SU-DHL-6 (cell line): ENCODE data around the gene GRIN2A.

Source experiments
- H2AFZ ChIP-seq: fragments of 200-600 bp; sonication (generic); 2 replicates; pipeline ENCODE4 v1.6.1; 2014; ENCODE audit warnings: low read depth, mild to moderate bottlenecking, moderate library complexity, mixed read lengths, antibody characterized with exemption, low read length; ENCODE audit not compliant: severe bottlenecking
- H3F3A ChIP-seq: fragments of 200-600 bp; shearing (Covaris generic); 2 replicates; pipeline ENCODE4 v1.6.0; 2016; ENCODE audit warnings: antibody characterized with exemption, mild to moderate bottlenecking; ENCODE audit not compliant: insufficient read depth
- H3K27ac ChIP-seq: fragments of 200-600 bp; sonication (generic); 2 replicates; pipeline ENCODE4 v1.5.1; 2016; ENCODE audit warnings: low read depth, mild to moderate bottlenecking, low read length, moderate library complexity, mixed read lengths
- H3K27me3 ChIP-seq: fragments of 200-600 bp; sonication (generic), shearing (Covaris generic); 2 replicates; pipeline ENCODE4 v1.6.0; 2014; ENCODE audit warnings: mild to moderate bottlenecking, low read length
- H3K36me3 ChIP-seq: fragments of 200-600 bp; sonication (generic); 2 replicates; pipeline ENCODE4 v1.6.1; 2014; ENCODE audit warnings: mild to moderate bottlenecking, low read length, mixed read lengths
- H3K4me2 ChIP-seq: fragments of 300-600, 200-600 bp; shearing (Covaris generic), sonication (generic); 2 replicates; pipeline ENCODE4 v1.6.0; 2014; ENCODE audit warnings: low read length, low read depth, mild to moderate bottlenecking; ENCODE audit not compliant: poor library complexity, severe bottlenecking
- H3K4me3 ChIP-seq: fragments of 200-600 bp; sonication (generic); 2 replicates; pipeline ENCODE4 v1.5.1; 2014; ENCODE audit warnings: antibody characterized with exemption, low read length, mild to moderate bottlenecking, mixed read lengths; ENCODE audit not compliant: insufficient read depth, poor library complexity, severe bottlenecking
- H3K79me2 ChIP-seq: fragments of 200-600 bp; sonication (generic); 2 replicates; pipeline ENCODE4 v1.6.1; 2014; ENCODE audit warnings: mild to moderate bottlenecking, low read length, moderate library complexity; ENCODE audit not compliant: insufficient read depth
- H3K9ac ChIP-seq: fragments of 200-600 bp; sonication (generic); 2 replicates; pipeline ENCODE4 v1.7.0; 2014; ENCODE audit warnings: mild to moderate bottlenecking, low read length
- H3K9me2 ChIP-seq: fragments of 200-600 bp; sonication (generic); replicated peaks from 2 replicates; pipeline ENCODE4 v1.6.1; 2014; ENCODE audit warnings: low read length; ENCODE audit not compliant: insufficient read depth
- H3K9me3 ChIP-seq: fragments of 200-600 bp; sonication (generic); 2 replicates; pipeline ENCODE4 v1.6.1; 2014; ENCODE audit warnings: low read length, mixed read lengths; ENCODE audit not compliant: insufficient read depth
- H4K20me1 ChIP-seq: fragments of 200-600 bp; sonication (generic); 2 replicates; pipeline ENCODE4 v1.6.1; 2014; ENCODE audit warnings: low read depth, mild to moderate bottlenecking, antibody characterized with exemption, low read length, moderate library complexity, mixed read lengths
- CTCF ChIP-seq: fragments of 200-600 bp; sonication (generic); IDR thresholded peaks from one replicate; pipeline ENCODE4 v1.5.1; 2017; ENCODE audit warnings: antibody characterized with exemption, mild to moderate bottlenecking, low read length, moderate library complexity; ENCODE audit not compliant: insufficient read depth, poor library complexity, severe bottlenecking
- EZH2phosphoT487 ChIP-seq: fragments of 200-600 bp; sonication (generic), shearing (Covaris generic); conservative IDR thresholded peaks from 2 replicates; pipeline ENCODE4 v1.6.1; 2018; ENCODE audit warnings: mild to moderate bottlenecking, antibody characterized with exemption, low read length, moderate library complexity, mixed read lengths

Gene GRIN2A

DNA sequence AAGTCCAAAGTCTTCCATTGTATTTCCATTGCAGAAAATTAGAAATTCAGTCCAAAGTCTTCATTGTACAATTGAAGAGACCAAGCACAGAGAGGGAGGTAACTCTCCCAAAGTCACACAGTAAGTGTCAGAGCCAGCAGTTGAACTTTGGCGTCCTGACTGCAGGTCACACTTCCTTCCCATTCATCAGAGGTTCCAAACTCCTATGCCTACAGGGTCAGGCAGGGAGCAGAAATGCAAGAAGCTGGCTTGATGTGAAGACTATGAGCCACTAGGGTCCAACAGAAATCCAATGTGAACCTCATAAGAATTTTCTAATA is 44.7 kb upstream of the GRIN2A start:
- no peak for TF ChIP-seq EZH2phosphoT487
- no peak for TF ChIP-seq CTCF
- Histone ChIP-seq H3F3A (no peaks in the 10 kb centered on the region), H3K9me3 (no peaks in the 10 kb centered on the region), H3K27ac (no peak overlapping the region), H3K36me3 (no peaks in the 10 kb centered on the region), H3K4me2 (no peak overlapping the region), H3K9ac (no peak overlapping the region), H2AFZ (no peak overlapping the region), H4K20me1 (no peaks in the 10 kb centered on the region), H3K27me3 (no peaks in the 10 kb centered on the region), H3K9me2 (no peaks in the 10 kb centered on the region), H3K79me2 (no peaks in the 10 kb centered on the region), H3K4me3 (no peak overlapping the region)

GRCh38 chr16:10226141-10226986 is 44.1 kb upstream of the GRIN2A start:
- Histone ChIP-seq H3K9me3 (no peaks in the 10 kb centered on the region), H3K36me3 (no peaks in the 10 kb centered on the region), H3K27ac (no peak overlapping the region), H3F3A (no peaks in the 10 kb centered on the region), H3K27me3 (no peaks in the 10 kb centered on the region), H3K4me3 (no peak overlapping the region), H4K20me1 (no peaks in the 10 kb centered on the region), H3K9ac (no peak overlapping the region), H3K9me2 (no peaks in the 10 kb centered on the region), H3K79me2 (no peaks in the 10 kb centered on the region), H2AFZ (no peak overlapping the region), H3K4me2 (no peak overlapping the region)
- no peak for TF ChIP-seq CTCF
- no peak for TF ChIP-seq EZH2phosphoT487

- no peak overlapping the region for H3K9ac ChIP-seq
- no peaks in the 10 kb centered on the region for H3F3A ChIP-seq
- no peak overlapping the region for H3K27ac ChIP-seq
- H3K9me3 ChIP-seq, result no peaks in the 10 kb centered on the region
- H4K20me1 ChIP-seq, result no peaks in the 10 kb centered on the region
- TF ChIP-seq EZH2phosphoT487 (no peak), CTCF (no peak)
- H3K9me2 ChIP-seq, result no peaks in the 10 kb centered on the region
- no peak overlapping the region for H2AFZ ChIP-seq
- H3K36me3 ChIP-seq, result no peaks in the 10 kb centered on the region
- H3K4me3 ChIP-seq, result no peak overlapping the region
- H3K79me2 ChIP-seq, result no peaks in the 10 kb centered on the region
- no peak overlapping the region for H3K4me2 ChIP-seq
- no peaks in the 10 kb centered on the region for H3K27me3 ChIP-seq
These were observed 43.4 kb upstream of the GRIN2A start for GRCh38 chr16:10225653-10226052.
